ENCODE results near the gene UXS1.

GRCh38 chr2:106089611-106090010, 104.5 kb downstream of the UXS1 start:
- no peak for TF ChIP-seq CTCF (conservative IDR thresholded peaks at IDR 0.05; ENCODE audit: low read depth, low read length)
- TF ChIP-seq EZH2 (IDR thresholded peaks at IDR 0.05; ENCODE audit: low read length, unreplicated experiment), result no peak
